GM19397 (cell line): Measurements from ENCODE around the gene RPP21.
"Not testable (repeated sequence)": the region's sequence is repeated elsewhere in the genome, so short reads cannot be mapped to it uniquely, and the experiment has no call there.

Experiments
- ATAC-seq: cut with Tn5 transposase; IDR thresholded peaks from one replicate; pipeline ENCODE4 v1.9.1; 2021; ENCODE audit warnings: mild to moderate bottlenecking, moderate library complexity; ENCODE audit not compliant: unreplicated experiment

The RPP21 gene

DNA sequence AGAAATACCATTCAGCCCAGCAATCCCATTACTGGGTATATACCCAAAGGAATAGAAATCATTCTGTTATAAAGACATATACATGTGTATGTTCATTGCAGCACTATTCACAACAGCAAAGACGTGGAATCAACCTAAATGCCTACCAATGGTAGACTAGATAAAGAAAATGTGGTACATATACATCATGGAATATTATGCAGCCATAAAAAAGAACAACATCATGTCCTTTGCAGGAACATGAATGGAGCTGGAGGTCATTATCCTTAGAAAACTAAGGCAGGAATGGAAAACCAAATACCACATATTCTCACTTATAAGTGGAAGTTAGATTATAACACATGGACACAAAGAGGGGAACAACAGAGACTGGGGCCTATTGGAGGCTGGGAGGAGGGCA is 24.3 kb downstream of the RPP21 start:
- not testable (repeated sequence) for ATAC-seq

DNA sequence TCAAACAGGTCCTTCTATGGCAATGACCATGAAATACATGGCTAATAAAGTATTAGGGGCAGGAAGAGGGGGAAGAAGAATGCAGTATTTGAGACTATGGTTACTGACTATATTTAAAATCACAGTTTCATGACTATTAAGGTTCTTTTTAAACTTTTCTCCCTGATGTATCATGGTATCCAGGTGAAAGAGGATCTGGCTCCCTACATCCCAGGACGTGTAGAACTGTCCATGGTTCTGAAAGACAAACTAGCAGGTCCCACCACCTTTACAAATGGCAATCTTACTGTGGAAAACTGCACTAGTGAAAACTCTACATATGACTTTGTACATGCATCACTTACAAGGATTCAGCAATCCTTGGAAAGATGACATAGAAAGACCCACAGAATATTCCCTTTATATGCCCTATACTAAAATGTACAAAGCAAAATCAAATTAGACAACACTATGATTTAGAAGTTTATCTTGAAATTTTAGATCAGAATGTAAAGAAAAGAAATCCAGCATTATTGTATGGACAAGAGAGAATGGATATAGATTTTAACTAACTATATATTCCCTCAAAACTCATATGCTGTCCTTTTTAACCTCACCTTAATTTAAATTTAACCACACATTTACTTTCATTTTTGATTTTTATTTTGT is 33.5 kb downstream of the RPP21 start:
- ATAC-seq: no peak

DNA sequence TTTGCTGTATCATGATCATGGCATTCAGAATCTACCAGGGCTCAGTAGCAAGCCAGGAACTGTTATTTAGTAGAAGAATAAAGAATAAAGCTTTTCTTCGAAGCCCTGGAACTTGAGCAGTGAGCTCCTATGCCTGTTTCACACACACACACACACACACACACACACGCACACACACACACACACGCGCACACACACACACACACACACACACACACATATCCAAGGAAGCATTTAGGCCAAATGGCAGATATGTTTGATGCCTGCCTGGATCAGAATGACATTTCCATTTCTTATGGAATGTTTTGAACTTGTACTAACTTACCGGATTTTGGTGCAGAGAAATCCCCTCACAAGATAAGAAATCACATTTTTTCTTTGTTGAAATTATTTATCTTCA is 35.5 kb downstream of the RPP21 start:
- no peak for ATAC-seq

DNA sequence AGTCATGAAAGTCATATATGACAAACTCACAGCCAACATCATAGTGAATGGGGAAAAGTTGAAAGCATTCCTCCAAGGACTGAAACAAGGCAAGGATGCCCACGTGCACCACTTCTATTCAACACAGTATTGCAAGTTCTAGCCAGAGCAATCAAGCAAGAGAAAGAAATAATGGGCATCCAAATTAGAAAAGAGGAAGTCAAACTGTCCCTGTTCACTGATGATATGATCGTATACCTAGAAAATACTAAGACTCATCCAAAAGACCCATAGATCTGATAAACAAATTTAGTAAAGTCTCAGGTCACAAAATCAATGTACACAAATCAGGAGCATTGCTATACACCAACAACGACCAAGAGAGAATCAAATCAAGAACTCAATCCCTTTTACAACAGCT is 41.2 kb downstream of the RPP21 start:
- no peak for ATAC-seq

DNA sequence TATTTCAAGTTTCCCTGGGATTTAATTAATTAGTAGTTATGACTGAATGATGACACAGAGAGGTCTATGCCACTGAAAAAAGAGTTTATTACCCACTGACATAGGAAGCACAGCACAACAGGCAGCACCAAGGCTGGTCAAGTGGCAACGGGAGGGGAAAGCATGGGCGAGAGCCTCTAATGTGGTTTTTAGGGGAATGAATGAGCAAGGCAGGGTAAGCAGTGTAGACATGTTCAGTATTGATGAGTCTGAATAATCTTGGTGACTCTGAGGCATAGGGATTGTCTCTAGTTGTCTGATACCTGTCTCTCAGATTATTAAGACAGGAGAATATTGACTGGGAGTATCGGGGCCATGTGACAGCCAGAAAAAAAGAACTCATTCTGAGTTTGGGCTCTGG is 46.3 kb downstream of the RPP21 start:
- no peak for ATAC-seq

DNA sequence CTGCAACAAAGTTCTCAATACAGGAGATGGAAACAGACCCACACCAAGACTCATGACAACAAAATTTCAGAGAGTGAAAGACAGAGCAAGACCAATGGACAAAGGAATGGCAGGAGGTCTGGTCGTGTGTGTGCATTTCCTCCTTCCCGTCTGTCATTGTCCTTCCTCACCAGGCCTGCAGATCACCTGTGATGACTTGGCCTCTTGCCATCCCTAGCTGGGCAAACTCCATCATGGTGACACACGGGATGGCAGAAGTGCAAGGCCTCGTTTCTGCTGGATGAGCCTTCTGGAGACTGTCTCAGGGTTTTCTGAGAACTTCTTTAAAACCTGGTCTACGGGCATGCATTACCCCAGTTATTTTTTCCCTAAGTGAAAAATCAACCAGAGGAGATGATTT is 49.2 kb downstream of the RPP21 start:
- no peak for ATAC-seq
